GM06990 (cell line): ENCODE measurements around the gene RBKS.

Experiments
- DNase-seq: peaks from one replicate; pipeline ENCODE4 v3.0.0-alpha.2; 2011; ENCODE audit not compliant: insufficient read length; ENCODE audit errors: extremely low read depth
- H3K27me3 ChIP-seq: replicated peaks from 2 replicates; pipeline ENCODE4 v1.6.0; 2011; ENCODE audit warnings: low read length; ENCODE audit not compliant: control insufficient read depth, insufficient read depth
- H3K36me3 ChIP-seq: 2 replicates; pipeline ENCODE4 v1.5.1; 2011; ENCODE audit warnings: low read length; ENCODE audit not compliant: control insufficient read depth, insufficient read depth
- H3K4me3 ChIP-seq: replicated peaks from 2 replicates; pipeline ENCODE4 v1.5.1; 2011; ENCODE audit warnings: low read depth, mild to moderate bottlenecking, control low read depth, low read length
- CTCF ChIP-seq: IDR thresholded peaks from 2 replicates; pipeline ENCODE4 v1.5.1; 2011; ENCODE audit warnings: low read length, control low read depth, mild to moderate bottlenecking, inconsistent platforms; ENCODE audit not compliant: insufficient read depth, poor library complexity, severe bottlenecking

The RBKS gene

GRCh38 chr2:27823569-27823968 lies 66.6 kb downstream of the RBKS start:
- Histone ChIP-seq H3K36me3 (no peaks in the 10 kb centered on the region), H3K4me3 (no peak overlapping the region), H3K27me3 (no peaks in the 10 kb centered on the region)
- no peak for TF ChIP-seq CTCF
- no peak for DNase-seq

- no peak for TF ChIP-seq CTCF
- Histone ChIP-seq H3K27me3 (no peaks in the 10 kb centered on the region), H3K36me3 (no peaks in the 10 kb centered on the region), H3K4me3 (no peak overlapping the region)
- no peak for DNase-seq
These were observed 67.1 kb downstream of the RBKS start for GRCh38 chr2:27823135-27823534.

GRCh38 chr2:27822049-27822448 lies 68.1 kb downstream of the RBKS start:
- TF ChIP-seq CTCF = no peak
- Histone ChIP-seq H3K27me3 (no peaks in the 10 kb centered on the region), H3K4me3 (no peak overlapping the region), H3K36me3 (no peaks in the 10 kb centered on the region)
- no peak for DNase-seq

GRCh38 chr2:27815860-27816438 lies 74.2 kb downstream of the RBKS start:
- no peak overlapping the region for H3K4me3 ChIP-seq
- no peak for TF ChIP-seq CTCF
- no peak for DNase-seq
- H3K36me3 ChIP-seq = no peaks in the 10 kb centered on the region
- H3K27me3 ChIP-seq = no peaks in the 10 kb centered on the region; the same call in 1 of the 2 replicates

GRCh38 chr2:27814758-27815157 lies 75.4 kb downstream of the RBKS start:
- H3K36me3 ChIP-seq = no peaks in the 10 kb centered on the region
- no peak for TF ChIP-seq CTCF
- DNase-seq = no peak
- no peak overlapping the region for H3K4me3 ChIP-seq
- no peaks in the 10 kb centered on the region; the same call in 1 of the 2 replicates for H3K27me3 ChIP-seq

- no peak for TF ChIP-seq CTCF
- Histone ChIP-seq H3K36me3 (no peaks in the 10 kb centered on the region), H3K27me3 (no peaks in the 10 kb centered on the region; the same call in 1 of the 2 replicates), H3K4me3 (no peak overlapping the region)
- DNase-seq = no peak
These were observed 78.4 kb downstream of the RBKS start for GRCh38 chr2:27811768-27812167.
